Smooth muscle cell (in vitro differentiated cells): ENCODE results near the gene PTGIS. TPM values are rescaled to one million over a fixed set of nuclear protein-coding genes. Genes with fewer than 3 reads are reported as not detected.

ENCODE experiments used
- DNase-seq: peaks from one replicate; lab custom pipeline; 2025; ENCODE audit not compliant: unreplicated experiment; lab: John Stamatoyannopoulos, UW
- H2AFZ ChIP-seq: fragments of 200-600 bp; sonication (generic); 2 replicates; pipeline ENCODE4 v1.6.0; 2016; ENCODE audit warnings: antibody characterized with exemption, low read depth, mild to moderate bottlenecking
- H3F3A ChIP-seq: fragments of 200-600 bp; sonication (generic); 2 replicates; pipeline ENCODE4 v1.6.0; 2017; ENCODE audit warnings: antibody characterized with exemption, low read depth
- H3K27ac ChIP-seq: fragments of 200-600 bp; sonication (generic); 2 replicates; pipeline ENCODE4 v1.5.1; 2016; ENCODE audit warnings: low read depth, mild to moderate bottlenecking
- H3K27me3 ChIP-seq: fragments of 200-600 bp; sonication (generic); 2 replicates; pipeline ENCODE4 v1.6.1; 2016; ENCODE audit warnings: low read depth, mild to moderate bottlenecking
- H3K36me3 ChIP-seq: fragments of 200-600 bp; sonication (generic); 2 replicates; pipeline ENCODE4 v1.5.1; 2016; ENCODE audit warnings: low read depth
- H3K4me1 ChIP-seq: fragments of 200-600 bp; sonication (generic); 2 replicates; pipeline ENCODE4 v1.5.1; 2016; ENCODE audit warnings: low read depth
- H3K4me2 ChIP-seq: fragments of 200-600 bp; sonication (generic); 2 replicates; pipeline ENCODE4 v1.6.0; 2016; ENCODE audit warnings: mild to moderate bottlenecking
- H3K4me3 ChIP-seq: fragments of 200-600 bp; sonication (generic); 2 replicates; pipeline ENCODE4 v1.5.1; 2016; ENCODE audit warnings: mild to moderate bottlenecking
- H3K79me2 ChIP-seq: fragments of 200-600 bp; sonication (generic); 2 replicates; pipeline ENCODE4 v1.6.0; 2016; ENCODE audit warnings: low read depth, mild to moderate bottlenecking
- H3K9ac ChIP-seq: fragments of 200-600 bp; sonication (generic); 2 replicates; pipeline ENCODE4 v1.6.0; 2016; ENCODE audit warnings: low read depth
- H3K9me3 ChIP-seq: fragments of 200-600 bp; sonication (generic); replicated peaks from 2 replicates; pipeline ENCODE4 v1.5.1; 2016; ENCODE audit warnings: low read depth
- H4K20me1 ChIP-seq: fragments of 200-600 bp; sonication (generic); 2 replicates; pipeline ENCODE4 v1.6.0; 2016; ENCODE audit warnings: low read depth
- CTCF ChIP-seq: fragments of 200-600 bp; sonication (generic); IDR thresholded peaks from 2 replicates; pipeline ENCODE4 v1.5.1; 2017; ENCODE audit warnings: borderline replicate concordance, mild to moderate bottlenecking, antibody characterized with exemption; ENCODE audit not compliant: insufficient read depth, poor library complexity, severe bottlenecking
- WGBS: methylation state at CpG from one replicate; pipeline ENCODE4 v1.1.7; 2016; ENCODE audit warnings: low lambda C conversion rate; 5-methylcytosine and 5-hydroxymethylcytosine counted together
- polyA plus RNA-seq: library from polyadenylated mRNA; unstranded; fragments of >200 nt; fragmentation: Nextera tagmentation; extraction: Ambion mirVana; gene quantifications from 2 replicates; pipeline ENCODE4 v1.2.1, GENCODE V29; 2016
- total RNA-seq: library from RNA; depleted of rRNA; stranded (reverse); fragments of >200 nt; gene quantifications from 2 replicates; pipeline ENCODE4 v1.2.3, GENCODE V29; 2014

PTGIS gene
- total and polyA plus RNA-seq, 2 experiments from 2014 or later: 0.18 to 0.64 TPM

GRCh38 chr20:49462626-49463025 lies 105.3 kb downstream of the PTGIS start:
- Histone ChIP-seq H3K4me3 (no peak overlapping the region), H3K27me3 (peaks cover under 1% of the 10 kb centered on the region), H3K9ac (no peak overlapping the region), H2AFZ (no peak overlapping the region), H3K9me3 (no peaks in the 10 kb centered on the region), H3K79me2 (no peaks in the 10 kb centered on the region), H3K4me1 (no peaks in the 10 kb centered on the region), H3K27ac (no peak overlapping the region), H3K36me3 (no peaks in the 10 kb centered on the region), H4K20me1 (no peaks in the 10 kb centered on the region), H3F3A (no peaks in the 10 kb centered on the region), H3K4me2 (no peak overlapping the region)
- WGBS: 92% methylated on average over 6 of the region's 6 CpGs
- no peak for DNase-seq
- TF ChIP-seq CTCF: no peak

- Histone ChIP-seq H3K9me3 (no peaks in the 10 kb centered on the region), H3F3A (no peaks in the 10 kb centered on the region), H3K79me2 (no peaks in the 10 kb centered on the region), H3K4me1 (no peaks in the 10 kb centered on the region), H3K4me2 (no peak overlapping the region), H3K27ac (no peak overlapping the region), H3K9ac (no peak overlapping the region), H3K27me3 (peaks cover 5% of the 10 kb centered on the region), H2AFZ (no peak overlapping the region), H4K20me1 (no peaks in the 10 kb centered on the region), H3K4me3 (no peak overlapping the region), H3K36me3 (no peaks in the 10 kb centered on the region)
- TF ChIP-seq CTCF: no peak
- DNase-seq: no peak
- 90% methylated on average over 9 of the region's 9 CpGs for WGBS
Observed at GRCh38 chr20:49461894-49462620, 105.9 kb downstream of the PTGIS start.

- H3K27me3 ChIP-seq: peaks cover 16% of the 10 kb centered on the region
- 89% methylated on average over 5 of the region's 5 CpGs for WGBS
- H3K36me3 ChIP-seq: no peaks in the 10 kb centered on the region
- H3K9ac ChIP-seq: no peak overlapping the region
- no peaks in the 10 kb centered on the region for H3K4me1 ChIP-seq
- no peaks in the 10 kb centered on the region for H4K20me1 ChIP-seq
- no peaks in the 10 kb centered on the region for H3K9me3 ChIP-seq
- no peak overlapping the region for H3K27ac ChIP-seq
- DNase-seq: no peak
- no peak overlapping the region for H3K4me2 ChIP-seq
- no peaks in the 10 kb centered on the region for H3K79me2 ChIP-seq
- no peak overlapping the region for H3K4me3 ChIP-seq
- TF ChIP-seq CTCF: no peak
- no peaks in the 10 kb centered on the region for H3F3A ChIP-seq
- no peak overlapping the region for H2AFZ ChIP-seq
Observed at GRCh38 chr20:49460916-49461315, 107.0 kb downstream of the PTGIS start.

GRCh38 chr20:49460131-49460530 lies 107.8 kb downstream of the PTGIS start:
- Histone ChIP-seq H3K4me2 (no peak overlapping the region), H3K27me3 (peaks cover 18% of the 10 kb centered on the region), H4K20me1 (no peaks in the 10 kb centered on the region), H2AFZ (no peak overlapping the region), H3K36me3 (no peaks in the 10 kb centered on the region), H3K27ac (no peak overlapping the region), H3K9ac (no peak overlapping the region), H3K79me2 (no peaks in the 10 kb centered on the region), H3F3A (no peaks in the 10 kb centered on the region), H3K4me1 (no peaks in the 10 kb centered on the region), H3K9me3 (no peaks in the 10 kb centered on the region), H3K4me3 (no peak overlapping the region)
- WGBS: 95% methylated on average over 6 of the region's 6 CpGs
- DNase-seq: no peak
- TF ChIP-seq CTCF: no peak
